ENCODE results near the gene NRXN3.

DNA sequence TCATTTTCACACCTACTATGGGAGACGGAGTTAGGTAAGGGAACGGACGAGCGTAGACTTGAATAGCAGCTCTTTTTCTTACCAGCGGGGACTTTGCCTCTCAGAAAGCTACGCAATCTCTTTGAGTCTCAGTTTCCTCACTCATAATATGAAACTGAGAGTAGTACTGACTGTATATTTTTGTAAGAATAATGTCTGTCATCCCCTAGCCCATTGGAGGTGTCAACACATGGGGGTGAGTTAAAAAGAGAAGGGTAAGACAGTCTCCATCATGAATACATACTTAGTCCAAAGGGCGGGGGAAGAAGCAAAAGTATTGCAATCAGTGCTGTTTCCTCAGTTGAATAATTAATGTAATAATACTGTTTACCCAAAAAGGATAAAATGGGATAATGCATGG, 592.2 kb downstream of the NRXN3 start:
- TF ChIP-seq, protein P1, sequence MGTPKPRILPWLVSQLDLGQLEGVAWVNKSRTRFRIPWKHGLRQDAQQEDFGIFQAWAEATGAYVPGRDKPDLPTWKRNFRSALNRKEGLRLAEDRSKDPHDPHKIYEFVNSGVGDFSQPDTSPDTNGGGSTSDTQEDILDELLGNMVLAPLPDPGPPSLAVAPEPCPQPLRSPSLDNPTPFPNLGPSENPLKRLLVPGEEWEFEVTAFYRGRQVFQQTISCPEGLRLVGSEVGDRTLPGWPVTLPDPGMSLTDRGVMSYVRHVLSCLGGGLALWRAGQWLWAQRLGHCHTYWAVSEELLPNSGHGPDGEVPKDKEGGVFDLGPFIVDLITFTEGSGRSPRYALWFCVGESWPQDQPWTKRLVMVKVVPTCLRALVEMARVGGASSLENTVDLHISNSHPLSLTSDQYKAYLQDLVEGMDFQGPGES (IDR thresholded peaks at IDR 0.05; ENCODE audit: low read depth, low read length): no peak
- TF ChIP-seq, protein P2, sequence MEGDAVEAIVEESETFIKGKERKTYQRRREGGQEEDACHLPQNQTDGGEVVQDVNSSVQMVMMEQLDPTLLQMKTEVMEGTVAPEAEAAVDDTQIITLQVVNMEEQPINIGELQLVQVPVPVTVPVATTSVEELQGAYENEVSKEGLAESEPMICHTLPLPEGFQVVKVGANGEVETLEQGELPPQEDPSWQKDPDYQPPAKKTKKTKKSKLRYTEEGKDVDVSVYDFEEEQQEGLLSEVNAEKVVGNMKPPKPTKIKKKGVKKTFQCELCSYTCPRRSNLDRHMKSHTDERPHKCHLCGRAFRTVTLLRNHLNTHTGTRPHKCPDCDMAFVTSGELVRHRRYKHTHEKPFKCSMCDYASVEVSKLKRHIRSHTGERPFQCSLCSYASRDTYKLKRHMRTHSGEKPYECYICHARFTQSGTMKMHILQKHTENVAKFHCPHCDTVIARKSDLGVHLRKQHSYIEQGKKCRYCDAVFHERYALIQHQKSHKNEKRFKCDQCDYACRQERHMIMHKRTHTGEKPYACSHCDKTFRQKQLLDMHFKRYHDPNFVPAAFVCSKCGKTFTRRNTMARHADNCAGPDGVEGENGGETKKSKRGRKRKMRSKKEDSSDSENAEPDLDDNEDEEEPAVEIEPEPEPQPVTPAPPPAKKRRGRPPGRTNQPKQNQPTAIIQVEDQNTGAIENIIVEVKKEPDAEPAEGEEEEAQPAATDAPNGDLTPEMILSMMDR (IDR thresholded peaks at IDR 0.05): no peak
- TF ChIP-seq GABPA (IDR thresholded peaks at IDR 0.05; ENCODE audit: low read depth) (no peak), POLR2AphosphoS5 (IDR thresholded peaks at IDR 0.05; ENCODE audit: low read depth, low read length) (no peak), TAF1 (IDR thresholded peaks at IDR 0.05; ENCODE audit: borderline replicate concordance, low read depth, low read length) (no peak), TCF12 (IDR thresholded peaks at IDR 0.05) (no peak), SMC3 (IDR thresholded peaks at IDR 0.05; ENCODE audit: low read depth, low read length) (no peak), RCOR1 (IDR thresholded peaks at IDR 0.05; ENCODE audit: low read length) (no peak), YY1 (IDR thresholded peaks at IDR 0.05; ENCODE audit: low read depth) (no peak)
- TF ChIP-seq, protein P3, sequence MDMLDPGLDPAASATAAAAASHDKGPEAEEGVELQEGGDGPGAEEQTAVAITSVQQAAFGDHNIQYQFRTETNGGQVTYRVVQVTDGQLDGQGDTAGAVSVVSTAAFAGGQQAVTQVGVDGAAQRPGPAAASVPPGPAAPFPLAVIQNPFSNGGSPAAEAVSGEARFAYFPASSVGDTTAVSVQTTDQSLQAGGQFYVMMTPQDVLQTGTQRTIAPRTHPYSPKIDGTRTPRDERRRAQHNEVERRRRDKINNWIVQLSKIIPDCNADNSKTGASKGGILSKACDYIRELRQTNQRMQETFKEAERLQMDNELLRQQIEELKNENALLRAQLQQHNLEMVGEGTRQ (IDR thresholded peaks at IDR 0.05; ENCODE audit: borderline replicate concordance, low read depth, low read length): no peak
- TF ChIP-seq, protein P4, sequence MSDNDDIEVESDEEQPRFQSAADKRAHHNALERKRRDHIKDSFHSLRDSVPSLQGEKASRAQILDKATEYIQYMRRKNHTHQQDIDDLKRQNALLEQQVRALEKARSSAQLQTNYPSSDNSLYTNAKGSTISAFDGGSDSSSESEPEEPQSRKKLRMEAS (IDR thresholded peaks at IDR 0.05; ENCODE audit: low read depth): no peak

Data from SK-N-SH (cell line).